ENCODE measurements around the gene ADAMTS15.

DNA sequence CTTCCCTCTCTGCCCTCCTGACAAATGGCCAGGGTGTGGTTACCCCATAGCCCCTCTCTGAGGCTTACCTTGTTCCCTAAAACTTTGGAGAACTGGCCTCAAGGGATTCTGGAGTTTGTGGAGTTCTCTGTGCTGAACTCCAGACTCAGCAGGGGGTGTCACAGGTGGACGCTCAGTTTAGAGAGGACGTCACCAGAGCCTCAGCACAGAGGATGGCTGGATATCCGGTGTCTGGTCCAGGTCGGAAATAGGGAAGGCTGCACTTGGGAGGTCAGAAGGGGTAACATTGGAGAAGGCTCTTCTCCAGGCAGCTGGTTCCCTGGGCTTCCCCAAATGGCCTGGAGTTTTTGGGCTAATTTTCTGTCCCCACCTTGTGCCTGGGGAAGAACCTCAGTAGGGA is 64.2 kb downstream of the ADAMTS15 start:
- TF ChIP-seq, protein P1, sequence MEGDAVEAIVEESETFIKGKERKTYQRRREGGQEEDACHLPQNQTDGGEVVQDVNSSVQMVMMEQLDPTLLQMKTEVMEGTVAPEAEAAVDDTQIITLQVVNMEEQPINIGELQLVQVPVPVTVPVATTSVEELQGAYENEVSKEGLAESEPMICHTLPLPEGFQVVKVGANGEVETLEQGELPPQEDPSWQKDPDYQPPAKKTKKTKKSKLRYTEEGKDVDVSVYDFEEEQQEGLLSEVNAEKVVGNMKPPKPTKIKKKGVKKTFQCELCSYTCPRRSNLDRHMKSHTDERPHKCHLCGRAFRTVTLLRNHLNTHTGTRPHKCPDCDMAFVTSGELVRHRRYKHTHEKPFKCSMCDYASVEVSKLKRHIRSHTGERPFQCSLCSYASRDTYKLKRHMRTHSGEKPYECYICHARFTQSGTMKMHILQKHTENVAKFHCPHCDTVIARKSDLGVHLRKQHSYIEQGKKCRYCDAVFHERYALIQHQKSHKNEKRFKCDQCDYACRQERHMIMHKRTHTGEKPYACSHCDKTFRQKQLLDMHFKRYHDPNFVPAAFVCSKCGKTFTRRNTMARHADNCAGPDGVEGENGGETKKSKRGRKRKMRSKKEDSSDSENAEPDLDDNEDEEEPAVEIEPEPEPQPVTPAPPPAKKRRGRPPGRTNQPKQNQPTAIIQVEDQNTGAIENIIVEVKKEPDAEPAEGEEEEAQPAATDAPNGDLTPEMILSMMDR (IDR thresholded peaks at IDR 0.05) = no peak
- TF ChIP-seq POLR2A (IDR thresholded peaks at IDR 0.05) = no peak

All from tibial nerve (tissue), 3 donors.